H54 (cell line): Measurements from ENCODE around the gene PPT1.
"Not testable (repeated sequence)": the region's sequence is repeated elsewhere in the genome, so short reads cannot be mapped to it uniquely, and the experiment has no call there.

Experiments used
- DNase-seq: peaks from one replicate; pipeline ENCODE4 v3.0.0; 2011; ENCODE audit warnings: low spot score, mixed read lengths; ENCODE audit not compliant: insufficient read length
- FAIRE-seq: peaks from 3 replicates; lab custom pipeline; 2011; peaks lifted over from hg19 to GRCh38; lab: Jason Lieb, UNC
- POLR2A ChIP-seq: IDR thresholded peaks from 2 replicates; pipeline ENCODE4 v1.6.1; 2011; ENCODE audit warnings: low read depth, mild to moderate bottlenecking, low read length

The PPT1 gene

DNA sequence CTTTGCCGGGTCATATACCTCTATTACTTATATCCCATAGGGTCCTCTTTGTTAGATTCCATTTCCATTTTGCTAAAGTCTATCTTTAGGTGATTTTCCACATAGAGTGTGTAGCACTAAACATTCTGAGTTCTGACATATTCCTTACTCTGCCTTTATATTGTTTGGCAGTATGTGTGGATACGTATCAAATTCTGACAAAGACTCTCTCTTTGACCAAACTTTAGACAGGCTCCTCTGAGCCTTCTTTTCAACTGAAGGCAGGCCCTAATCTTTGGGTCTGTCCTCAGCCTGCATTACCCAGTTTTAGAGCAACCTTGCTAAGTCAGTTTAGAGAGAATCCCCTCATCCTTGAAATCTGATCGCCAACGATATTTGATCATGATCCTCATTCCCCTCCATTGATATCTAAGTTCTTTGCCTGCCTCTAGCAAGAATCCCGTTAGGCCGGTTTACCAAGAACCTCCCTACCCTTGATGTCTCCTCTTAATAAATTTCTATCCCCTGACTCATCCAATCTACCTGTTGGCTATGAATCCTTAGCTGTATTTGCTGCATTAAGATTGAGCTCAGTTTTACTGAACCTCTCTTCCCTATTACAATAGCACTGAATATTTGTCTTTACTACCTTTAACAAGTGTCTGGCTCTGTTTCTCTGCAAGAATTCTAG, 10.4 kb upstream of the PPT1 start:
- no peak for TF ChIP-seq POLR2A
- no peak for FAIRE-seq
- no peak for DNase-seq

DNA sequence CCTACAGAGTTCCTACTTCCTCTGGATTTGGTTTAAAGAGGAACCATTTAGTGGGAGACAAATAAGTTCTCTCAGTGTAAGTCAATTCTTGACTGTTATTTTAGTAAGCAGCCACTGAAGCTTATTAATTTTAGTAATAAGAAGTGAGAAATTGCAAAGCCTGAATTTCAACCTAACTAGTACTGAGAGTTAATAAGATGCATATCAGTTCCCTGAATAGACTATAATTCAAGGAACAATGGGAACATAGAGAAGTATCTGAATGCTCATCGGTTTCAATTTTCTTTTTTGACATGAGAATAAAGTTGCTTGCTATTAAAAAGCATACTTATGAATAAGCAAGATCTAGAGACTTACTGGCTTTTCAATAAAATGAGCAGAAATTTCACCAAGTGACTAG, 8.0 kb upstream of the PPT1 start:
- no peak for TF ChIP-seq POLR2A
- DNase-seq (no peak), FAIRE-seq (no peak)

- DNase-seq: no peak
- FAIRE-seq: no peak
- no peak for TF ChIP-seq POLR2A
These were observed 5.8 kb upstream of the PPT1 start for GRCh38 chr1:40102896-40103295.

DNA sequence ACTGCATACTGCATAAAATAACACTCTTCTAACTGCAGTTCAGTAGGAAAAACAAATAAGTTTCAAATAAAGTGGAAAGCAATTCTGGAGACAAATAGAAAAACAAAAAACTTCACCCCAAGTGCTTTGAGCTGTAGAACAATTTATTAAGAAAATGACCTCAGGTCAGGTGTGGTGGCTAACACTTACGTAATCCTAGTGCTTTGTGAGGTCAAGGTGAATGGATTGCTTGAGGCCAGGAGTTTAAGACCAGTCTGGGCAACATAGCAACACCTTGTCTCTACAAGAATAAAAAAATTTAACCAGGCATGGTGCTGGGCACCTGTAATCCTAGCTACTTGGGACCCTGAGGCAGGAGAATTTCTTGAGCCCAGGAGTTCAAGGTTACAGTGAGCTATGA, 5.0 kb upstream of the PPT1 start:
- DNase-seq (no peak), FAIRE-seq (no peak)
- no peak for TF ChIP-seq POLR2A

DNA sequence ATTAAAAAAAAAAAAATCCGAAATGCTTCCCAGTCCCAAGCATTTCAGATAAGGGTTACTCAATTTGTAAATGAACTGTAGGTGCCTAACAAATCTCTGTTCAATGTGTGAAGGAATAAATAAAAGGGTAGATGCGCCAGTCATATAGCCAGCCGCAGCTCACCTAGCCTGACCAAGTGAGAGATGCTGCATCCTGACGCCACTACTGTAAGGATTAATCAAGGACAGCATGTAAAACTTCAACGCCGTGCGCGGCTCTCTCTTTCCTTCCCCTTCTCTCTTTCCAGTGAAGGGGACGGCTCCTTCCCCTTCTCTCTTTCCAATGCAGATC, 441 bp downstream of the PPT1 start:
- no peak for TF ChIP-seq POLR2A
- FAIRE-seq (no peak), DNase-seq (no peak)

GRCh38 chr1:40095806-40096205, 1.2 kb downstream of the PPT1 start:
- no peak for TF ChIP-seq POLR2A
- DNase-seq (no peak), FAIRE-seq (no peak)

GRCh38 chr1:40094466-40095110, 2.5 kb downstream of the PPT1 start:
- DNase-seq: no peak
- TF ChIP-seq POLR2A: no peak
- FAIRE-seq: no peak

GRCh38 chr1:40092706-40093639, 4.1 kb downstream of the PPT1 start:
- FAIRE-seq (no peak), DNase-seq (no peak)
- TF ChIP-seq POLR2A: no peak

DNA sequence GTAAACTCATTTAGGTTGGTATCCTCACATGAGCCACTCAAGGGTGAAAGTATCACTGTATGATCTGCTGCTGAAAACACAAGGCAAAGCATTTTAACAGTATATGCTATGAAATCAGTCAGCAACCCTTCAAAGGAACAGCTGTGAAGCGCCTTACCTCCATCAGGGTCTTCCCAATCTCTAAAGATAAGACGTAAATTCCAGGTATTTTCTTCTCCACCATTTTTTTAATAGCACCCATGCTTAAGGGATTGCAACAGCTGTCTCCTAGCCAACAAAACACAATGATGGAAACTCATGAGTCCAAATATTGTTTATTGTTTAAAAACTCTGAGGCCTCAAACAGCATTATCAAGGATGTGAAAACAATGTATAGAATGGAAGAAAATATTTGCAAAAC, 4.8 kb downstream of the PPT1 start:
- no peak for TF ChIP-seq POLR2A
- DNase-seq (no peak), FAIRE-seq (no peak)

DNA sequence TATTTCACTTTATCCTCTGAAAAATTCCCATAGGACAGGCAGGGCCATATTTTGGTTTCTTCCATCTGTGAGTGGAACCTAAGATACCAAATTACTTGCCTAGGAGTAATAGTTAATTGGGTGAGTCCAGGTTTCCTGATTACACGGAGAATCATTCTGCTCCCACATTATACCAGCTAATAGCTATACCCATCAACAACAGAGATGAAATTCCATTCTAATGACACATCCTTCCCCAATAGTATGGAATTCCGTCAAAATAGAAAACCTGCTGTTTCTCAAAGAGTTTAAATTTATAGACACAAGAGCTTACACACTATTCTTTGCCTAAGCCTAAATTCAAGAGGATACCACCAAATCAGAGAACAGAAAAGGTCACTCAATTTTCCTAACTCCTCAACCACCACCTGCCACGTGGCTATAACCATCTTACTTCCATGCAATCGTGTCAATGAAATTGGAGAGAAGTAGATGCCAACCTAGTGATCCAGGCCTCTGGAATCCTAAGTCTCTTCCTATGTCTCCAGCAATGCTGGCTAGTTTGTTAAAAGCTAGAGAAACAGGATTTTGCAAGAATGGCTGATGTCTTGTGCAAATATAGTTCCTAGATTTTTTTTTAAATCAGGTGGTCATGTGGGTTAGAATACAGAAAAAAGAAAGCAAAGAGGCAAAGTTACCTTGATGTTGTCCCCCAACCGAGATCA, 6.2 kb downstream of the PPT1 start:
- FAIRE-seq (no peak), DNase-seq (no peak)
- no peak for TF ChIP-seq POLR2A

- not testable (repeated sequence) for FAIRE-seq, DNase-seq
These were observed 12.3 kb downstream of the PPT1 start for GRCh38 chr1:40084750-40085149.

- DNase-seq (no peak), FAIRE-seq (no peak)
- TF ChIP-seq POLR2A: no peak
These were observed 15.2 kb downstream of the PPT1 start for GRCh38 chr1:40081871-40082270.

DNA sequence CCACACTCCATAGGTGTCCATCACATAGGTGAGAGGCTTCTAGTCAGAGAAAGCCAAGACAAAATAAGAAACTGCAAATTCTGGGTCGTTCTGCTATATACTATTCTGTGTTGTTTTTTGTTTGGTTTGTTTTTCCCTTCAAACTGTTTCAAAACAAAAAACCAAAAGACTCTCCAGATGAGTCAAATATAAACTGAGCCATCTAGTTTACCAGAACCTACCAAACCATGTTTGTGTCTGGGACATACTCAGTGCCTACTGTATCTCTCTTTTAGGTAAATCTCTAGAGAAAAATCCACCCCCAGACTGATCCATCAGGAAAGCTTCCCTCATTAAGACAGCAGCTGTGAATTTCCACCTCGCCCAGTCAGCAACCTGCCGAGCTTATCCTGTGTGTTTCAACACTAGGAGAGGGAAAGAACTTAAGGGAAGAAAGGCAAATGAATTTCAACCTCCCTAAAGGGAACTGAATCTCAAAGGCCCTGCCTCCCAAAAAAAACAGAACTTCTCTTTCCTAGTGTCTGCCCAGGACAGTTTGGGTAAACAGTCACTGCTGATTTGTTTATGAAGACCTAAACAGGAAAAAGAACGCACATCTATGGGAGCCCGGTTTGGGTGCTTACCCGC, 17.2 kb downstream of the PPT1 start:
- DNase-seq: no peak
- FAIRE-seq: no peak
- TF ChIP-seq POLR2A: no peak
